HT-29 (cell line): Measurements from ENCODE around the gene FGD2. TPM values are rescaled to one million over a fixed set of nuclear protein-coding genes. Genes with fewer than 3 reads are reported as not detected.
A peak's percentile ranks its signal among the peaks of the same experiment; 100 is the strongest.
"Not testable (repeated sequence)": the region's sequence is repeated elsewhere in the genome, so short reads cannot be mapped to it uniquely, and the experiment has no call there.

Experiments
- DNase-seq: peaks from one replicate; pipeline ENCODE4 v3.0.0-alpha.2; 2015; ENCODE audit warnings: low spot score
- total RNA-seq: library from RNA; depleted of rRNA; stranded (reverse); fragments of >200 nt; shearing (Covaris generic); gene quantifications from 2 replicates; pipeline ENCODE4 v1.2.3, GENCODE V29; 2014

FGD2 gene
- total RNA-seq, 1 experiment from 2014 or later: 0.53 TPM

GRCh38 chr6:37038292-37039198 lies 33.1 kb downstream of the FGD2 start:
- DNase-seq: no peak

GRCh38 chr6:37039958-37040357 lies 34.5 kb downstream of the FGD2 start:
- no peak for DNase-seq

GRCh38 chr6:37041521-37041920 lies 36.1 kb downstream of the FGD2 start:
- DNase-seq: no peak

GRCh38 chr6:37042150-37042549 lies 36.7 kb downstream of the FGD2 start:
- no peak for DNase-seq

- DNase-seq: not testable (repeated sequence)
These were observed 37.6 kb downstream of the FGD2 start for GRCh38 chr6:37043091-37043490.

GRCh38 chr6:37047346-37047688 lies 41.9 kb downstream of the FGD2 start:
- no peak for DNase-seq

GRCh38 chr6:37047689-37048402 lies 42.4 kb downstream of the FGD2 start:
- DNase-seq: no peak

- no peak for DNase-seq
These were observed 43.0 kb downstream of the FGD2 start for GRCh38 chr6:37048403-37048850.

- DNase-seq: no peak
These were observed 43.6 kb downstream of the FGD2 start for GRCh38 chr6:37048851-37049757.

- DNase-seq: no peak
These were observed 44.2 kb downstream of the FGD2 start for GRCh38 chr6:37049758-37050044.

GRCh38 chr6:37050045-37050853 lies 44.8 kb downstream of the FGD2 start:
- DNase-seq: no peak

- DNase-seq: no peak
These were observed 45.3 kb downstream of the FGD2 start for GRCh38 chr6:37050854-37051137.

- DNase-seq: peak; percentile 85
These were observed 45.9 kb downstream of the FGD2 start for GRCh38 chr6:37051138-37052026.

GRCh38 chr6:37052027-37052628 lies 46.7 kb downstream of the FGD2 start:
- DNase-seq: no peak

- DNase-seq: no peak
These were observed 48.2 kb downstream of the FGD2 start for GRCh38 chr6:37053683-37054082.

GRCh38 chr6:37054171-37054570 lies 48.7 kb downstream of the FGD2 start:
- no peak for DNase-seq

GRCh38 chr6:37054580-37054979 lies 49.1 kb downstream of the FGD2 start:
- DNase-seq: no peak

GRCh38 chr6:37056112-37056403 lies 50.6 kb downstream of the FGD2 start:
- peak; percentile 9 for DNase-seq

GRCh38 chr6:37056439-37057127 lies 51.1 kb downstream of the FGD2 start:
- DNase-seq: peak; percentile 56

- DNase-seq: no peak
These were observed 51.6 kb downstream of the FGD2 start for GRCh38 chr6:37057128-37057471.
